Measurements from ENCODE around the gene MAP3K2. TPM values are rescaled to one million over a fixed set of nuclear protein-coding genes. Genes with fewer than 3 reads are reported as not detected.

Gene MAP3K2
- total and polyA plus RNA-seq, 2 of the 4 experiments (the other 2 are of a cell fraction), result 6.2 to 30.8 TPM

DNA sequence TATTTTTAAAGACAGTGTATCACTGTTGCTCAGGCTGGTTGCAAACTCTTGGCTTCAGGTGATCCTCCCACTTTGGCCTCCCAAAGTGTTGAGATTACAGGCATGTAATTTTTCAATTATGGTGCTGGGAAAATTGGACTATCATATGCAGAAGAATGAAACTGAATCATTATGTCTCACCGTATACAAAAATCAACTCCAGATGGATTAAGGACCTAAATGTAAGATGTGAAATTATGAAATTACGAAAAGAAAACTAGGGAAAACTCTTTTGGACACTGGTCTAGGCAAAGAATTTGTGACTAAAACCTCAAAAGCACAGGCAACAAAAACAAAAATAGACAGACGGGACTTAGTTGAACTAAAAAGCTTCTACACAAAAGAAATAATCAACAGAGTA, 31.2 kb downstream of the MAP3K2 start:
- dilution Hi-C loops (cut with HindIII; ENCODE audit: low sequenced_read_pairs, unreplicated experiment), result no loop called here
- Histone ChIP-seq H3K79me1 (ENCODE audit: low read depth in 1 of 2, low read length in 2 of 2) (peaks cover 29 to 41% of the 10 kb centered on the region in 2 experiments), H4K91ac (ENCODE audit: insufficient read depth, low read depth, low read length) (no peak overlapping the region), H2BK20ac (ENCODE audit: low read depth, low read length) (no peak overlapping the region), H3K27ac (ENCODE audit: insufficient read depth, low read length) (no peak overlapping the region), H3K4me3 (ENCODE audit: insufficient read depth, low read depth, low read length) (no peak overlapping the region), H3K18ac (ENCODE audit: low read depth, low read length) (no peak overlapping the region), H2AK9ac (replicated peaks; ENCODE audit: low read depth, low read length, poor library complexity) (no peak overlapping the region), H3K56ac (ENCODE audit: extremely low read depth, insufficient read depth, low read length) (no peak overlapping the region), H3K4me2 (ENCODE audit: low read depth, low read length) (no peak overlapping the region), H2BK5ac (ENCODE audit: low read depth, low read length, poor library complexity, severe bottlenecking) (no peak overlapping the region), H3K4ac (ENCODE audit: low read depth, low read length) (no peak overlapping the region), H3K4me1 (ENCODE audit: control insufficient read depth, insufficient read depth, low read length) (no peaks in the 10 kb centered on the region), H3K9me3 (ENCODE audit: control insufficient read depth, insufficient read depth, low read length) (no peaks in the 10 kb centered on the region), H2BK120ac (ENCODE audit: low read depth, low read length) (no peak overlapping the region), H4K8ac (ENCODE audit: low read depth in 2 of 2, low read length in 2 of 2) (no peak overlapping the region), H3K27me3 (ENCODE audit: control insufficient read depth, insufficient read depth, low read length) (no peaks in the 10 kb centered on the region), H3K36me3 (ENCODE audit: control insufficient read depth, insufficient read depth, low read length) (no peaks in the 10 kb centered on the region), H4K20me1 (ENCODE audit: insufficient read depth, low read length) (peaks cover 46% of the 10 kb centered on the region), H2BK15ac (ENCODE audit: low read depth, low read length) (no peak overlapping the region), H2AK5ac (ENCODE audit: low read depth, low read length) (no peak overlapping the region), H4K5ac (ENCODE audit: low read depth, low read length) (no peak overlapping the region), H3K23ac (ENCODE audit: low read depth, low read length) (no peak overlapping the region), H2AFZ (replicated peaks; ENCODE audit: low read length, poor library complexity) (no peak overlapping the region), H3K9ac (ENCODE audit: low read depth, low read length) (no peak overlapping the region), H3K14ac (replicated peaks; ENCODE audit: low read depth, low read length) (no peak overlapping the region), H3K9me1 (ENCODE audit: insufficient read depth, low read length) (no peaks in the 10 kb centered on the region; the same call in 1 of the 2 replicates)
- DNase-seq, result no peak
- ATAC-seq (ENCODE audit: low read depth), result no peak
- in situ Hi-C loops (cut with MboI; ENCODE audit: low sequenced_read_pairs), result no loop called here
- intact Hi-C loops (cut with micrococcal nuclease), result no loop called here
- no CpG with 5 or more reads among the region's 3 CpGs for WGBS, 2 experiments (ENCODE audit: extremely low coverage in 2 of 2, insufficient read length in 1 of 2)
- POLR2A ChIA-PET (ENCODE audit: unreplicated experiment), result no interaction called here
- TF ChIP-seq MAZ (IDR thresholded peaks at IDR 0.05; ENCODE audit: borderline replicate concordance, low read depth, low read length) (no peak), CEBPB (IDR thresholded peaks at IDR 0.05; ENCODE audit: low read depth, low read length) (no peak), MXI1 (IDR thresholded peaks at IDR 0.05; ENCODE audit: borderline replicate concordance, low read depth, low read length) (no peak), RCOR1 (IDR thresholded peaks at IDR 0.05; ENCODE audit: insufficient replicate concordance, low read length) (no peak), RFX5 (IDR thresholded peaks at IDR 0.05; ENCODE audit: low read depth, low read length) (no peak), NFE2L2 (IDR thresholded peaks at IDR 0.05; ENCODE audit: low read depth, low read length) (no peak)
- TF ChIP-seq, protein P1, sequence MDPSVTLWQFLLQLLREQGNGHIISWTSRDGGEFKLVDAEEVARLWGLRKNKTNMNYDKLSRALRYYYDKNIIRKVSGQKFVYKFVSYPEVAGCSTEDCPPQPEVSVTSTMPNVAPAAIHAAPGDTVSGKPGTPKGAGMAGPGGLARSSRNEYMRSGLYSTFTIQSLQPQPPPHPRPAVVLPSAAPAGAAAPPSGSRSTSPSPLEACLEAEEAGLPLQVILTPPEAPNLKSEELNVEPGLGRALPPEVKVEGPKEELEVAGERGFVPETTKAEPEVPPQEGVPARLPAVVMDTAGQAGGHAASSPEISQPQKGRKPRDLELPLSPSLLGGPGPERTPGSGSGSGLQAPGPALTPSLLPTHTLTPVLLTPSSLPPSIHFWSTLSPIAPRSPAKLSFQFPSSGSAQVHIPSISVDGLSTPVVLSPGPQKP (IDR thresholded peaks at IDR 0.05; ENCODE audit: borderline replicate concordance, low read depth, low read length), result no peak
- TF ChIP-seq, protein P2, sequence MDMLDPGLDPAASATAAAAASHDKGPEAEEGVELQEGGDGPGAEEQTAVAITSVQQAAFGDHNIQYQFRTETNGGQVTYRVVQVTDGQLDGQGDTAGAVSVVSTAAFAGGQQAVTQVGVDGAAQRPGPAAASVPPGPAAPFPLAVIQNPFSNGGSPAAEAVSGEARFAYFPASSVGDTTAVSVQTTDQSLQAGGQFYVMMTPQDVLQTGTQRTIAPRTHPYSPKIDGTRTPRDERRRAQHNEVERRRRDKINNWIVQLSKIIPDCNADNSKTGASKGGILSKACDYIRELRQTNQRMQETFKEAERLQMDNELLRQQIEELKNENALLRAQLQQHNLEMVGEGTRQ (IDR thresholded peaks at IDR 0.05; ENCODE audit: low read depth, low read length), result no peak
- CTCF ChIA-PET, result no interaction called here
- no TSS peak for BruUV-seq (replicated peaks)
